ENCODE results near the gene DRAXIN.

Gene DRAXIN

GRCh38 chr1:11650331-11650991 lies 41.0 kb upstream of the DRAXIN start:
- no peak overlapping the region for H3K27ac ChIP-seq (ENCODE audit: low read depth, low read length, poor library complexity, severe bottlenecking)
- H3K36me3 ChIP-seq (ENCODE audit: insufficient read depth, low read length): no peaks in the 10 kb centered on the region
- no peaks in the 10 kb centered on the region for H3K9me3 ChIP-seq (ENCODE audit: low read length)
- peak overlapping the region; percentile 47 for H3K4me3 ChIP-seq (ENCODE audit: low read depth, low read length, poor library complexity, severe bottlenecking)
- H3K9ac ChIP-seq (ENCODE audit: low read length): peak overlapping the region; percentile 39; the same call in 1 of the 2 replicates
- H3K4me1 ChIP-seq (ENCODE audit: insufficient read depth, low read length, severe bottlenecking): peaks cover 24% of the 10 kb centered on the region
- no peaks in the 10 kb centered on the region for H4K20me1 ChIP-seq (ENCODE audit: insufficient read depth, low read length)
- H3K27me3 ChIP-seq (ENCODE audit: insufficient read depth, low read length): no peaks in the 10 kb centered on the region
- H3K79me2 ChIP-seq (ENCODE audit: insufficient read depth, low read length): no peaks in the 10 kb centered on the region
- TF ChIP-seq CTCF (IDR thresholded peaks at IDR 0.05; ENCODE audit: low read length) (peak; percentile 87), EZH2 (IDR thresholded peaks at IDR 0.05; ENCODE audit: borderline replicate concordance, low read length) (no peak)
- H3K4me2 ChIP-seq (ENCODE audit: low read length): peak overlapping the region; percentile 61
- H3K9me2 ChIP-seq (ENCODE audit: low read depth, low read length): no peaks in the 10 kb centered on the region
- H3F3A ChIP-seq (ENCODE audit: insufficient read depth, low read length): no peaks in the 10 kb centered on the region
- no peak overlapping the region for H2AFZ ChIP-seq (ENCODE audit: low read length)

- TF ChIP-seq CTCF (IDR thresholded peaks at IDR 0.05; ENCODE audit: low read length): no peak
- TF ChIP-seq EZH2 (IDR thresholded peaks at IDR 0.05; ENCODE audit: borderline replicate concordance, low read length): no peak
- no peaks in the 10 kb centered on the region for H3F3A ChIP-seq (ENCODE audit: insufficient read depth, low read length)
- no peaks in the 10 kb centered on the region for H3K27me3 ChIP-seq (ENCODE audit: insufficient read depth, low read length)
- peaks cover 30% of the 10 kb centered on the region for H3K4me1 ChIP-seq (ENCODE audit: insufficient read depth, low read length, severe bottlenecking)
- H3K36me3 ChIP-seq (ENCODE audit: insufficient read depth, low read length): no peaks in the 10 kb centered on the region
- peak overlapping the region; percentile 47 for H3K4me3 ChIP-seq (ENCODE audit: low read depth, low read length, poor library complexity, severe bottlenecking)
- H3K79me2 ChIP-seq (ENCODE audit: insufficient read depth, low read length): no peaks in the 10 kb centered on the region
- H4K20me1 ChIP-seq (ENCODE audit: insufficient read depth, low read length): no peaks in the 10 kb centered on the region
- peak overlapping the region; percentile 39; the same call in 1 of the 2 replicates for H3K9ac ChIP-seq (ENCODE audit: low read length)
- H3K9me3 ChIP-seq (ENCODE audit: low read length): no peaks in the 10 kb centered on the region
- H2AFZ ChIP-seq (ENCODE audit: low read length): no peak overlapping the region
- peak overlapping the region; percentile 61 for H3K4me2 ChIP-seq (ENCODE audit: low read length)
- no peak overlapping the region for H3K27ac ChIP-seq (ENCODE audit: low read depth, low read length, poor library complexity, severe bottlenecking)
- no peaks in the 10 kb centered on the region for H3K9me2 ChIP-seq (ENCODE audit: low read depth, low read length)
Observed at GRCh38 chr1:11651017-11651416, 40.5 kb upstream of the DRAXIN start.

GRCh38 chr1:11652203-11652780 lies 39.2 kb upstream of the DRAXIN start:
- no peaks in the 10 kb centered on the region for H3K27me3 ChIP-seq (ENCODE audit: insufficient read depth, low read length)

More at GRCh38 chr1:11652203-11652780, 39.2 kb upstream of the DRAXIN start:
- Histone ChIP-seq H3K79me2 (ENCODE audit: insufficient read depth, low read length) (no peaks in the 10 kb centered on the region), H3K4me3 (ENCODE audit: low read depth, low read length, poor library complexity, severe bottlenecking) (no peak overlapping the region), H3K9me2 (ENCODE audit: low read depth, low read length) (no peaks in the 10 kb centered on the region), H3K4me2 (ENCODE audit: low read length) (no peak overlapping the region), H3K27ac (ENCODE audit: low read depth, low read length, poor library complexity, severe bottlenecking) (no peak overlapping the region), H2AFZ (ENCODE audit: low read length) (no peak overlapping the region), H3K9me3 (ENCODE audit: low read length) (no peaks in the 10 kb centered on the region), H3K4me1 (ENCODE audit: insufficient read depth, low read length, severe bottlenecking) (peaks cover 30% of the 10 kb centered on the region), H3K36me3 (ENCODE audit: insufficient read depth, low read length) (peaks cover 7% of the 10 kb centered on the region), H4K20me1 (ENCODE audit: insufficient read depth, low read length) (no peaks in the 10 kb centered on the region), H3K9ac (ENCODE audit: low read length) (no peak overlapping the region), H3F3A (ENCODE audit: insufficient read depth, low read length) (no peaks in the 10 kb centered on the region)
- TF ChIP-seq CTCF (IDR thresholded peaks at IDR 0.05; ENCODE audit: low read length): no peak
- TF ChIP-seq EZH2 (IDR thresholded peaks at IDR 0.05; ENCODE audit: borderline replicate concordance, low read length): no peak
